PFSK-1 (cell line): ENCODE results near the gene EXOC6B.

Experiments used
- FOXP2 ChIP-seq: optimal IDR thresholded peaks from 2 replicates; pipeline ENCODE3; 2011; ENCODE audit warnings: borderline replicate concordance, control low read depth, inconsistent platforms; ENCODE audit not compliant: insufficient read depth; ENCODE audit errors: extremely low read length, extremely low read depth
- POLR2AphosphoS5 ChIP-seq: IDR thresholded peaks from 2 replicates; pipeline ENCODE4 v1.6.1; 2012; ENCODE audit warnings: low read depth, mild to moderate bottlenecking, control low read depth, low read length, moderate library complexity
- SIN3A ChIP-seq: IDR thresholded peaks from 2 replicates; pipeline ENCODE4 v1.6.1; 2012; ENCODE audit warnings: mild to moderate bottlenecking, low read length, moderate library complexity, borderline replicate concordance; ENCODE audit not compliant: insufficient read depth
- TAF1 ChIP-seq: IDR thresholded peaks from 2 replicates; pipeline ENCODE4 v1.6.1; 2012; ENCODE audit warnings: low read length, control low read depth, borderline replicate concordance; ENCODE audit not compliant: insufficient read depth
- TF ChIP-seq, protein P1 (sequence below), 2 experiments: IDR thresholded peaks; 2 replicates each; pipeline versions ENCODE4 v1.6.1 to v1.8.0; 2011 to 2012; ENCODE audit warnings: low read depth in 2 of 2, low read length in 2 of 2, control low read depth in 1 of 2, inconsistent platforms in 1 of 2, mild to moderate bottlenecking in 1 of 2, moderate library complexity in 1 of 2; ENCODE audit not compliant: insufficient read depth in 1 of 2

The EXOC6B gene

DNA sequence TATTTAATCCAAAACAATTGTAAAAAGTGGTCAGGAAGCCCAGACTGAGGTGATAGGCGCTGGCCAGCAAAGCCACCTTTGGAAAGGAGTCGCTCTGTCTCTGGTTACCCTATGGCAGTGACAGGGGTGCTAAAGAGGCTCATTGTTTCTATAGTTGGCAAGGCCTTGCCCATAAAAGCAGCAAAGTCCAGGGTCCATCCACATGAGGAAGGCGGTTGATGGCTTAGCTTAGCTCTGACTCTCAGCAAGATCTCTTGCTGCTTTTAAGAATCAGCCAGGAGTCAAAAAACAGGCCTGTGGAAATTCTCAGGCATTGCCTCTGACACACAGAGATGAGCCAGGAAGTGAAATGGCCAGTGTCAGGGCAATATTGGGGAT, 620.3 kb downstream of the EXOC6B start:
- TF ChIP-seq, protein P1, sequence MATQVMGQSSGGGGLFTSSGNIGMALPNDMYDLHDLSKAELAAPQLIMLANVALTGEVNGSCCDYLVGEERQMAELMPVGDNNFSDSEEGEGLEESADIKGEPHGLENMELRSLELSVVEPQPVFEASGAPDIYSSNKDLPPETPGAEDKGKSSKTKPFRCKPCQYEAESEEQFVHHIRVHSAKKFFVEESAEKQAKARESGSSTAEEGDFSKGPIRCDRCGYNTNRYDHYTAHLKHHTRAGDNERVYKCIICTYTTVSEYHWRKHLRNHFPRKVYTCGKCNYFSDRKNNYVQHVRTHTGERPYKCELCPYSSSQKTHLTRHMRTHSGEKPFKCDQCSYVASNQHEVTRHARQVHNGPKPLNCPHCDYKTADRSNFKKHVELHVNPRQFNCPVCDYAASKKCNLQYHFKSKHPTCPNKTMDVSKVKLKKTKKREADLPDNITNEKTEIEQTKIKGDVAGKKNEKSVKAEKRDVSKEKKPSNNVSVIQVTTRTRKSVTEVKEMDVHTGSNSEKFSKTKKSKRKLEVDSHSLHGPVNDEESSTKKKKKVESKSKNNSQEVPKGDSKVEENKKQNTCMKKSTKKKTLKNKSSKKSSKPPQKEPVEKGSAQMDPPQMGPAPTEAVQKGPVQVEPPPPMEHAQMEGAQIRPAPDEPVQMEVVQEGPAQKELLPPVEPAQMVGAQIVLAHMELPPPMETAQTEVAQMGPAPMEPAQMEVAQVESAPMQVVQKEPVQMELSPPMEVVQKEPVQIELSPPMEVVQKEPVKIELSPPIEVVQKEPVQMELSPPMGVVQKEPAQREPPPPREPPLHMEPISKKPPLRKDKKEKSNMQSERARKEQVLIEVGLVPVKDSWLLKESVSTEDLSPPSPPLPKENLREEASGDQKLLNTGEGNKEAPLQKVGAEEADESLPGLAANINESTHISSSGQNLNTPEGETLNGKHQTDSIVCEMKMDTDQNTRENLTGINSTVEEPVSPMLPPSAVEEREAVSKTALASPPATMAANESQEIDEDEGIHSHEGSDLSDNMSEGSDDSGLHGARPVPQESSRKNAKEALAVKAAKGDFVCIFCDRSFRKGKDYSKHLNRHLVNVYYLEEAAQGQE (IDR thresholded peaks at IDR 0.05; ENCODE audit: insufficient read depth in 1 of 2, low read depth in 2 of 2, low read length in 2 of 2): no peak
- TF ChIP-seq POLR2AphosphoS5 (no peak), FOXP2 (no peak), TAF1 (no peak), SIN3A (no peak)

DNA sequence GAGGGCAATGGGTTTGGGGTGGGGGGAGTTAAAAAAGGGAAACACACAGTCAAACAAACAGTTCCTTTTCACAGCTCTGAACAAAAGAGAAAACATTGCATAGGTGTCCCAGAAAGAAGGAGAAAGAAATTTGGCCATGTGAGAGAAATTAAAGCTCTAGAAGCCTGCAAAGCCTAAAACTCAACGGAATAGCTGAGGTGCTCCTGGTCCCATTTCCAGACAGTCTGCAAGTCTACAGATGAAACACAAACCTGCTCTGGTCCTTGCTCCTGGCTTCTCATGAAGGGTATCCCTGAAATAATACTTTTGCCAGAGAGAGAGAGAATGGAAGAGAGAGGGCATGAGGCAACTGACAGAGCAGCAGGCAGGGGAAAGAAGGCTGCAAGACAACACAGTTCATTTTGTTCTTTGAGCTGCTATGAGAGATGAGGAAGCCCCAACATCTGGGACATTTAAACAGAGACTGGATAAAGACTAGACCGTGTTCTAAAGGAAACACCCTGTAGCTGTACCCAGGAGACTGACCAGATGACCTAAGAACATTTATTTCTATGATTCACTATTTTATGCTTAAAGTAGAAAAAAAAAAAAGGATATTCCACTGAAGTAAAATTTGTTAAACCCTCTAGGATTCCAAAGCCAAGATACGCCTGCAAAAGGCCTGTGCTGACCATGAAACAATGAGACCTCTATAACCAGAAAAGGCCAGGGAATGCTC, 620.9 kb downstream of the EXOC6B start:
- TF ChIP-seq, protein P1 (IDR thresholded peaks at IDR 0.05; ENCODE audit: insufficient read depth in 1 of 2, low read depth in 2 of 2, low read length in 2 of 2): no peak
- TF ChIP-seq POLR2AphosphoS5 (no peak), TAF1 (no peak), FOXP2 (no peak), SIN3A (no peak)

DNA sequence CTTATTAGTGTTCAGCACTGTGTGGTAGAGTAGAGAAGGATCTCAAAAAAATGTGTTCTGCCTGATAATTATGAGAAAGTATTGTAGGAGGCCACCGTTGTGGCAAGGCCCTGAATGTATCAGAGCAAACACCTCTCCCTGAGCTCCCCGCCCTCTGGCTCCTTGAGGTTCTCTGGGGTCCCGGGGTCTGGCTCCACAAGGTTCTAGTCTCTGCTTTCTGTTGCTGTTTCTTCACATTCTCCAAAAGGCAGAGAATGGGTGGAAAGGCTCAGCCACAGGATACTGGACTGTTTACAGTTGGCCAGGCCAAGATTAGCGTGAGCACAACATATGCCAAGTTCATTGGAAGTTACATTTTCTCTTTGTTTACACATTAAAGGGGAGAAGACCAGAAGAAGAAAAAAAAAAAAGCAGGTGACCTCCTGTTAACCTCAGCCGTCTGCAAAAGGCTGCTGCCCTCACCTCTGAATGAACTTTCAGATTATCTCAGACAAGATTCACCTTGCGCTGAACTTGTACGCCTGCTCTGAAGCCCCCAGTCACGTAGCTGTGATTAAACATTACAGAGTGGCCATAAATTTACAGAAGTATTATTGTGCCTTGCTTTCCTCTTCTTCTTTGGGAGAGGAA, 621.6 kb downstream of the EXOC6B start:
- no peak for TF ChIP-seq POLR2AphosphoS5

DNA sequence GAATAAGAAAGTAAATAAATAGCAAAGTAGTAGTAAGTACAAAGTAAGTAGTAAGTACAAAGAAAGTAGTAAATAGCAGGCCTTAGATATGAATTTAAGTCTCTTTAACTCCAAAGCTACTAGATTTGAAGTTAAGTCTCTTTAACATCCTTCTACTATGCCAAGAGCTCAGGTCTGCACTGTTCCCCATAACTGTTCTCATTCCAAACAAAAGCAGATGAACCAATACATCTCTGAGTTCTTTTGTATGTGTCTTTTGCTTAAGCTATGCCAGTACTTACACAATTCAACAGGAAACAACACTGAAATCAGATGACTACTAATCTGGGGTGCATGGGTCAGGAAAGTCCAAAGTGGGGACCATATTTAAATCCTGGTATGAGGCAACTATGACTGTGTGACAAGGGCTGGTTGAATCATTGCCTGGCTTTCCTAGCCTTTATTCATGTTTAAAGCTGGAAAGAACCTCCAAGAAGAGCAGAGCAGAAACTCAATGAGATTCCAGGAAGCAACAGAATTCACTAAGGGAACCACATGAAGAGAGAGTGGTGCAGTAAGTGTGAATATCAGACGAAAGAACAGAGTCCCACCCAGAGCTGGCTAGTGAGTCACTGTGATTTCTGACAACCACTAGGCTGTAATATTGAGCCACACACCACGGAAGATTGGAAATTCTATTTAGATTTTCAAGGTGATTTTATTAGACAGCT, 627.1 kb downstream of the EXOC6B start:
- TF ChIP-seq FOXP2 (no peak), POLR2AphosphoS5 (no peak), TAF1 (no peak), SIN3A (no peak)
- TF ChIP-seq, protein P1 (IDR thresholded peaks at IDR 0.05; ENCODE audit: insufficient read depth in 1 of 2, low read depth in 2 of 2, low read length in 2 of 2): no peak

DNA sequence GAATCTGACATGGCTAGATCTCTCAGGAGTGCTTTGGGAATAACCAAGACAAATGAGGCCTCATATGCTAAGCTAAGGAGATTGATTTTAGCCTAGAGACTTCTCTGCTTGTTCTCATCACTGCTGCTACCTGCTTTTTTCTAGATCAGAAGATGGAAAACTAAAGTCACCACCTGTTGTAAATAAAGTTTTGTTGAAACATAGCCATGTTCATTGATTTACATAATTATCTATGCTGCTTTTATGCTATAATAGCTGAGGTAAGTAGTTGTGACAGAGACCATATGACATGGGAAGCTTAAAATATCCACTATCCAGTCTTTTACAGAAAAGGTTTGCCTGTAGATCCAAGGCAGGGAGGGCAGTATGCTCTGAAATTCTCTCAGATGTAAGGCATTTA, 632.1 kb downstream of the EXOC6B start:
- TF ChIP-seq SIN3A (no peak), POLR2AphosphoS5 (no peak), FOXP2 (no peak), TAF1 (no peak)
- TF ChIP-seq, protein P1 (IDR thresholded peaks at IDR 0.05; ENCODE audit: insufficient read depth in 1 of 2, low read depth in 2 of 2, low read length in 2 of 2): no peak
